Stimulated activated CD8-positive, alpha-beta memory T cell treated with anti-CD3 and anti-CD28 coated beads, Interleukin-12 subunit alpha, Interleukin-12 subunit beta, amount 100 ng/mL, for 4 hours (primary cell): ENCODE measurements around the gene GAK.
"Not testable (repeated sequence)": the region's sequence is repeated elsewhere in the genome, so short reads cannot be mapped to it uniquely, and the experiment has no call there.

Experiments
- DNase-seq: peaks from one replicate; pipeline ENCODE4 v3.0.0-alpha.2; 2020; ENCODE audit warnings: low read depth

GAK gene

DNA sequence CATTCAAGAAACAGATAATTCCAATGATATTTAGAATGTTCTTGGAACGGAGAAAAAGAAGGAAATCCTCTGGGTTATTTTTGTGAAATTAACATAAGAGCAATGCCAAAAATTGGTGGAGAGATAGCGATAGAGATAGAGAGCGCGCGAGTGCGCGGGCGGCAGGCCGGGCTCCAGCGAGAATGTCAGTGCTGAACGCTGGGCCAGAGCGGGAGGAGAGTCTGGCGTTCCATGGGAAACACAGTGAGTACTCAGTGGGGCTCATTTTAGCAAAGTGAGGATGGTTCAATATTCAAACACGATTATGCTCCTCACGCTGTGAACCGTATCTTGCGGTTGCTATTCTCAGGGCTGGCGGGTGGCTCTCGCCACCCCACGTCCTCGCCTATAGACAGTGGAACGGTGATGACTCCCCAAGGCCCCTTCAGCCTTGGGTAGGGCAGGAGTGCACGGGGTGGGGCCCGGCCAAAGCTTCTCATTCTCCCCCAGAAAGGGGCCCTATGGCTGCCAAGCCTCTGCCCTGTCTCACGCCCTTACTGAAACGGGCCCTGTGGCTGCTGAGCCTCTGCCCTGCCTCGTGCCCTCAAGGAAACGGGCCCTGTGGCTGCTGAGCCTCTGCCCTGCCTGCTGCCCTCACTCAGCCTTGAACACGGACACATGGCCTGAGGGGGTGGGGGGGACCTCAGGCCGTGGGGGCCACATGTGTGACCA lies 123.1 kb downstream of the GAK start:
- no peak for DNase-seq

- DNase-seq: no peak
Measured at GRCh38 chr4:807792-808191, 124.3 kb downstream of the GAK start.

DNA sequence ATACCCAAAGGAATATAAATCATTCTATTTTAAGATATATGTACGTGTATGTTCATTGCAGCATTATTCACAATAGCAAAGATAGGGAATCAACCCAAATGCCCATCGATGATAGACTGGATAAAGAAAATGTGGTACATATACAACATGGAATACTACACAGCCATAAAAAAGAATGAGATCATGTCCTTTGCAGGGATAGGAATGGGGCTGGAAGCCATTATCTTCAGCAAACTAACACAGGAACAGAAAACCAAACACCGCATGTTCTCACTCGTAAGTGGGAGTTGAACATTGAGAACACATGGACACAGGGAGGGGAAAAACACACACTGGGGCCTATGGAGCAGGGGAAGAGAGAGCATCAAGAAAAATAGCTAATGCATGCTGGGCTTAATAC lies 125.1 kb downstream of the GAK start:
- not testable (repeated sequence) for DNase-seq

DNA sequence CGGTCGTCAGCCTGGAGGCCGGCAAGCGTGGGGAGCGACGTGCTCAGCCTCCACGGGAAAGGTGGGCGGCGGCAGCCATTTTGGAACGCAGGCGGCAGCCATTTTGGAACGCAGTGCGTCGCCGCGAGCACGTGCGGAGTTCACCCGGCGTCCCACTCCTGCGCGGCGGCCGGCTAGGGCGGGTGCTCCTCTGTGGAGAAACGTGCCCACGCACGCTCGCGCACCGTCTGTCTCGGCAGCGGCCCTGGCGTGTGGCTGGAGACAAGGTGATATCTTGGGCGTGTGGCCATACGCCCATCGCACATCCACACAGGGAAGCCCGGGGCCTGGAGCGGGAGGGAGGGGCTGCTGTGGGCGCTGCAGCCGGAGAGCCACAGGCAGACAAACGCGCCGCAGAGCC lies 127.3 kb downstream of the GAK start:
- no peak for DNase-seq

- no peak for DNase-seq
Measured at GRCh38 chr4:803884-804283, 128.2 kb downstream of the GAK start.

DNA sequence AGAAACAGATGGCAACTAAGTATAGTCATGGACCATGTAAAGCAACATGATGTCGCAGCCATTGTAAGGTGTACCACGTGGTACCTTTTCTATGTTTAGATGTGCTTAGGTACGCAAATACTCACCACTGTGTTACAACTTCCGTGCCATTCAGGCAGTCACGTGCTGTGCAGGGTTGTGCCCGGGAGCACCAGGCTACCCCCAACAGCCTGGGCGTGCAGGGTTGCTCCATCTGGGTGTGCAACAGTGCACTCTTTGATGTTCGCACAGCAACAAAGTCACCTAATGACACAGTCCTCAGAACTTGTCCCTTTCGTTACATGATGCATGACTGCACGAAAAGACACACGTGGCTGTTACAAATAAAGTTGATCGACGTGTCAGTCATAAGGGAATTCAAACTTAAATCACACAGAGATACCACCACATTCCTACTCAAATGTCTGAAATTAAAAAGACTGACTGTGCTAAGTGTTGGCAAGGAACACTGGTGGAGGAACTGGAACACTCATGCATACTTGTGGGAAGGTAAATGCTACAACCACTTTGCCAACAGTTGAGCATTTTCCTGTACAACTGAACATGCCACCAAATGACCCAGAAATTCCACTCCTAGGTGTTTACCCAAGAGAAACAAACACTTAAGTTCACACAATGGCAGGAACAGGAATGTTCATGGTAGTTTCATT lies 130.5 kb downstream of the GAK start:
- no peak for DNase-seq
